OCI-LY3 (cell line): ENCODE data around the gene ANKS4B.

Source experiments
- CTCF ChIP-seq: fragments of 200-600, 300-600 bp; sonication (generic); IDR thresholded peaks from 2 replicates; pipeline ENCODE4 v1.5.1; 2014; ENCODE audit warnings: antibody characterized with exemption, low read length, low read depth
- EZH2phosphoT487 ChIP-seq: fragments of 200-600 bp; shearing (Covaris generic); IDR thresholded peaks from 2 replicates; pipeline ENCODE4 v1.6.1; 2018; ENCODE audit warnings: antibody characterized with exemption, mixed run types, low read depth

DNA sequence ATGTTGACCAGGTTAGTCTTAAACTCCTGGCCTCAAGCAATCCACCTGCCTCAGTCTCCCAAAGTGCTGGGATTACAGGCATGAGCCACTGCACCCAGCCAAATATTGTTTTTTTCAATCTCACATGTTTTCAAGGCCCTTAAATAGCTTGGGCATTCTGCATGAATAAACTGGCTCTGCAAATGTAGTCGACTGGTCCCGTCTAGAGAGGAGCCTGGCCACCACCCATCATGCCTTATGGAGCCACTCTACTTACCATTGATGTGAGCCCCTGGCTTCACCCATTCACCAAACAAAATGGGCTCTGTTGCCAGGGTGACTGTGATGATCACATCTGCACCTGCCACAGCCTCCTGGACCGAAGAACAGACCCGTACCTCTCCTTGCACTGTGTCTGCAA, 33.8 kb downstream of the ANKS4B start:
- TF ChIP-seq CTCF (no peak), EZH2phosphoT487 (no peak)
